RWPE1 (cell line): ENCODE measurements around the gene AKR1B1.

Experiments used
- CTCF ChIA-PET: fragments of 350-600 bp; sonication (Branson Sonifier 250); formaldehyde crosslinking; extraction: SDS; loops from one replicate; lab custom pipeline; 2021; lab: Yijun Ruan, JAX
- POLR2A ChIA-PET: fragments of 400-600 bp; formaldehyde crosslinking; extraction: SDS; loops from one replicate; lab custom pipeline; 2020; ENCODE audit warnings: antibody characterized with exemption; ENCODE audit not compliant: low non-redundant PET; lab: Yijun Ruan, JAX
- DNase-seq: peaks from one replicate; pipeline ENCODE4 v3.0.0; 2012; ENCODE audit warnings: low spot score
- H3K27ac ChIP-seq: fragments of 450-650 bp; 2 replicates; pipeline ENCODE4 v1.5.1; 2017
- CTCF ChIP-seq: fragments of 450-650 bp; conservative IDR thresholded peaks from 2 replicates; pipeline ENCODE4 v1.5.1; 2017; ENCODE audit warnings: low read depth, mild to moderate bottlenecking

AKR1B1 gene

GRCh38 chr7:134458806-134459698 is at the start of gene AKR1B1:
Gene AKR1B1, minus strand, starts transcription at chr7:134459100. Its CDS starts 38 bp downstream, at chr7:134459062.
- H3K27ac ChIP-seq: peak within 1 kb of the TSS; percentile 59
- POLR2A ChIA-PET: no interaction called here
- CTCF ChIA-PET: interaction anchor here (0.8 to 1.3 kb wide), 2 partner anchors 9 to 26 kb away, joined by 3 to 7 read pairs; no protein-coding TSS in a partner anchor
- TF ChIP-seq CTCF: peak; percentile 89
- peak; percentile 93 for DNase-seq

DNA sequence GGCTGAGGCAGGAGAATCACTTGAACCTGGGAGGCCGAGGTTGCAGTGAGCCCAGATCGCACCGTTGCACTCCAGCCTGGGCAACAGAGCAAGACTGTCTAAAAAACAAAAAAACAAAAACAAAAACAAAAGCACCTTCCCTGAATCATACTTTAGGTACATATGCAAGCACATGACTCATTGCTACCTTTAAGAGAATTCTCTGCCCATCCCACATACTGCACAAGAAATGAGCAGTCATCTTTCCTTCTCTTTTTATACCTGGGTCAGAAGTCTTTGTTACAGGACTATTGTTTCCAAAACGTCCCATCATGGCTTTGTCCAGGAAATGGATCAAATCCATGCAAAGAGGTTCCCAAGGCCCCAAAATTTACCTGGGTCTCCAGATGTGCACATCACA is 47.0 kb upstream of the AKR1B1 start:
- POLR2A ChIA-PET: no interaction called here

GRCh38 chr7:134504660-134505164 is 45.8 kb upstream of the AKR1B1 start:
- H3K27ac ChIP-seq: no peak overlapping the region
- DNase-seq: no peak
- POLR2A ChIA-PET: no interaction called here

More for the DNA sequence above, 47.0 kb upstream of the AKR1B1 start:
- DNase-seq: no peak
- CTCF ChIA-PET: no interaction called here
- H3K27ac ChIP-seq: no peak overlapping the region
- no peak for TF ChIP-seq CTCF

GRCh38 chr7:134502463-134503371 is 43.8 kb upstream of the AKR1B1 start:
- no peak overlapping the region for H3K27ac ChIP-seq
- no peak for DNase-seq
- TF ChIP-seq CTCF: no peak
- CTCF ChIA-PET: interaction anchor here (0.8 kb wide), 1 partner anchor 98 kb away, joined by 4 read pairs; no protein-coding TSS in a partner anchor
- POLR2A ChIA-PET: no interaction called here

More at GRCh38 chr7:134504660-134505164, 45.8 kb upstream of the AKR1B1 start:
- TF ChIP-seq CTCF: no peak
- CTCF ChIA-PET: no interaction called here

DNA sequence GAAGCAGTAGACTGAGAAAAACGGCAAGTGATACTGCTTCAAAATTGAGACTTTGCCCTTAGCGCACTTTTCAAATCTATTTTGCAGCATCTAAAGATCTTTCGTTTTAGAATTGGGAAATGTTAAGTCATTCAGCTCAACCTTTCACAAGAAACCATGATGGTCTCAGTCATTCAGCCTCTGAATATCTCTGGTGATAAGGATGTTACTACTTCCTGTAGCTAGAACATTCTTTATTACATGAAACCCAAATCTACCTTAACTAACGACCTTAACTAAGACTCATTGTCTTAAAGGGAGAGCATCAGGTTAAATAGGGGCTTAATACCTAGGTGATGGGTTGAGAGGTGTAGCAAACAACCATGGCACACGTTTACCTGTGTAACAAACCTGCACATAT is 42.1 kb upstream of the AKR1B1 start:
- no peak overlapping the region for H3K27ac ChIP-seq
- no peak for DNase-seq
- POLR2A ChIA-PET: no interaction called here
- no peak for TF ChIP-seq CTCF
- CTCF ChIA-PET: no interaction called here

- DNase-seq: no peak
- CTCF ChIA-PET: no interaction called here
- POLR2A ChIA-PET: no interaction called here
- TF ChIP-seq CTCF: no peak
- no peak overlapping the region for H3K27ac ChIP-seq
Measured at GRCh38 chr7:134500406-134500805, 41.5 kb upstream of the AKR1B1 start.
